ENCODE data around the gene TTC16.

TTC16 gene

DNA sequence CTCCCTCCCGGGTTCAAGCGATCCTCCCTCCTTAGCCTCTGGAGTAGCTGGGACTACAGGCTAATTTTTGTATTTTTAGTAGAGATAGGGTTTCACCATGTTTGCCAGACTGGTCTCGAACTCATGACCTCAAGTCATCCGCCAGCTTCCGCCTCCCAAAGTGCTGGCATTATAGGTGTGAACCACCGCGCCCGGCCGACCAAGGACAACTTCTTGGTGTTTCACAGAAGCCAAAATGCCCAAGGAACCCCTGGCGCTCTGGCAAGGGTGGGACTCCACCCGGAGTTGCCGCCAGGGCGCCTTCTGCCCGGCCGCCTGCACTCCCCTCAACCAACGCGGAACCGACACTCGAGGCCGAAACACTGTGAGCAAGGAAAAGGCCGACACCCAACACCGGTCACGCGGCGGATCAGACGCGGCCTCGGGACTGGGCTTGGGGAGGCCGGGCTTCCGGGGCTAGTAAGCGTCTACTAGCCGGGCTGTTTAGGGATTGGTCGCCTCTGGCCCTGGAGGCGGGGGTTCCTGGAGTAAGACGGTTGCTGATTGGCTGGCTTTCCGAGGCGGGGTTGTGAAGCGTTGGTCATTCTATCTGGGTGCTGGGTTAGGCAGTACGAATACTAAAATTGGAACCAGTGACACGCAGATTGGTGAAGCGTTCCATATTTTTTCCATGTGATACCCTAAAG is 16.8 kb upstream of the TTC16 start:
- peak; percentile 97 for DNase-seq

DNA sequence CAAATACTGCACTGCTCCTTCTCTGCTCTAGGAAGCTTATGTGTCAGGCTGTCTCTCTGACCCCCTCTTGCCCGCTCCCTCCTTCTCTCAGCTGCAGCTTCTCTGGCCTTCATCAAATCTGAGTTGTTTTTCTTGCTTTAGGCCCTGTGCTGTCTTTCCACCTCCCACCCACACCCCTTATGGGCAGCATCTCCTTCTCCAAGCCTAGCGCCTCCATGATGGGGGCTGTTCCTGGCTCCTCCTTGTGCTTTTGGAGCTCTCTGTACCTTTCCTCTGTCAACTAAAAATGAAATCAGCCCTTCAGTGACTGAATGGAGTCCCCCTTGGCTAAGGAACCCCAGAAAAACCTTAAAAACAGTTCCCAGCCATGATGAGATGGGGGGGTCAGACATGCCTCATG is 15.7 kb upstream of the TTC16 start:
- no peak for DNase-seq

DNA sequence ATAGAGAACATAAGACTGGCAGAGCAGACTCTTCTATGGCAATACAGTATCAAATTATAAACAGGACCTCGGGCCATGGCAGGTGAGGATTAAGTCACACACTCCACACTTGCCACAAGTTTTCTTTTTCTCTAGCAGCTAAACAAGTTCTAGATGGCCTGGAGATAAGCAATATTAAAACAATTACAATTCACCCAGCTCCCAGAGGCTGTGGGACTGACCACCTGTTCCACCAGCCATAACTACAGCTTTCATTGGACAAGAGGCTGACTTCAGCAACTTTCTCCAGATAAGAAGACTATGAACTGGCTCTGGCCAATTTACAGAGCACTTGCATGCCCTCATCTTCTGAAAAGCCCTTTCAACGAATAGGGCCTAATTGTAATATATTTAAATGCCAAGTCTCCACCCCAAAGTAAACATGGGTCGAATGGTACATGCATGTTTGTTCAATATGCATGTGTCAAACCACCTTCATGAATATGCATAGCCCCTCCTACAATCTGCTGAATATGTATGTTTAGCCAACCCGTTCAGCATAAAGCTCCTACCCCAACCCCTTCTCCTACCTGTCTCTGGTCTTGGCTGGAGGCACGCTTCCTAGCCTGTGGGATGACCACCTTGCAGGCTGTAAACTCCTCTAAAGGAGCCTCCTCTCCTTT is 15.2 kb upstream of the TTC16 start:
- DNase-seq: no peak

DNA sequence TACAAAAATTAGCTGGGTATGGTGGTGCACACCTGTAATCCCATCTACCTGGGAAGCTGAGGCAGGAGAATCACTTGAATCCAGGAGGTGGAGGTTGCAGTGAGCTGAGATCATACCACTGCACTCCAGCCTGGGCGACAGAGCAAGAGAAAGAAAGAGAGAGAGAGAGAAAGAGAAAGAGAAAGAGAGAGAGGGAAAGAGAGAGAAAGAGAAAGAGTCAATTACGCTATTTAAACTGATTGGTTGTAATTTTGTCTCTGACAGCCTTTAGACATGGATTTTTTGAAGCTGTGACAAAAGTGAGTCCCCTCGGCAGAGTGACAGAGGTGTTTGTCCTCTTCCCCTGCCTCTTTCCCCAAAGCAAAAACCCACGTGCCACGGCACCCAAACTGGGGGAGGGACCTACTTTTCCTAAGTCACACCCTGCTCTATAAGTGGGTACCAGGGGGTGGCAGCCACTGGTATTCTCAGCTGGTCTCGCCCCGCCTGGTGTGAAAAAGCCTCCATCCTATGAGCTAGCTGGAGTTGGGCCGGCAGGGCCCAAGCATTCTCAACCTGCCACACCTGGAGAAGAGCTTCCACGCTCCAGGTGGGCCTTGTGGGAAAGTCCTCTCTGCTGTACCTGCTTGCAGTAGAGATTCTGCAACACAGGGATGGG is 12.5 kb upstream of the TTC16 start:
- DNase-seq: no peak

DNA sequence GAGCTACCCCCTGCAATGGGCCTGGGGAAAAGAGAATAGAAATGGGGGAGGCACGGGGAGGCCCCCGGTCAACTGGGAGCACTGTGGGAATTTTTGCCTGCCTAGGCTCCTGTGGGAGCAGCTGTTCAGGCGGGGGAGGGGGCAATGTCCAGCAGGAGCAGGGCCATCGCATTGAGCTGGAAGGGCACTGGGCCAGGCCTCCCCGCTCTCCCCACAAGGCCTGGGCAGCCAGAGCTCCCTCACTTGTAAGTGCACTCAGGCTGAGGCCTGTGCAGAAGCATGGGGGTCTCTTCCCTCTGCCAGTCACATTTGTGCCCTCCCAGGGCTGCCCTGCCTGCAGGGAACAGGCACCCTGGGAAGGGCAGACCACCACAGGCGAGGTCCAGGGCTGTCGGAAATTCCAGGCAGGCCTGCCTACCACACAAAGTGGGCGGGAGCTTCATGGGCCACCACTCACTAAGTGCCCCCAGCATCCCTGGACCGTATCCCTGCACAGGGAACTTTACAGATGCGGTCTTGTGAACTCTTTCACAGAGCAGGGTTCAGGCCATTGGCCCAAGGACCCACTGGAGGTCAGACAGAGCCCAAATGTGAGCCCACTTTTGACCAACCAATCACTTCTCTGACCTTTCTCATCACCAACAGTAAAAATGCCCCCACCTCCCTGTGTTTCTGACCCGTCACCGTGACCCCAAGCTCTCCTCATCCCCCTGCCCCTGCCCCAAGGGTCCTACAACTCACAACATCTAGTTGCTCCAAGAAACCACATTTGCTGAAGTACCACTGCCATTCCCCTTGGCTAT is 10.1 kb upstream of the TTC16 start:
- DNase-seq: no peak

DNA sequence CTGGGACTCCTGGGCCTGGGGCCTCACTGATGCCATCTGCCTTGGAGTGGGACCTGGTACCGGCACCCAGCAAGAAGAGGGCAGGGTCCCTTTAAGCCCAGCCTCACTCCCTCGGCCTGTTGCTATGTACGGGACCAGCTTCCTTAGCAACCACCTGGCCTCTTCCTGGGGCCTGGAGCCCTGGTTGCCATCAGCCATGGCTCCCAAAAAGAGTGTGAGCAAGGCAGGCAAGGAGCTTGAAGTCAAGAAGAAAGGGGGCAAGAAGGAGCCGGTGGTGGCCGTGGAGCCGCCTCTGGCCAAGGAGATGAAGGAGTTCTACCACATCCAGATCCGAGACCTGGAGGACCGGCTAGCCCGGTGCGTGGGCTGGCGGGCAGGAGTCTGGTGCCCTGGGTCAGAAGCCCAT is 9.0 kb upstream of the TTC16 start, which contains the start of gene CFAP157:
Gene CFAP157 (plus strand): TSS at position 153 of the 406 bp plus-strand sequence. CDS start 44 bp downstream, at position 197.
- peak; percentile 19 for DNase-seq

DNA sequence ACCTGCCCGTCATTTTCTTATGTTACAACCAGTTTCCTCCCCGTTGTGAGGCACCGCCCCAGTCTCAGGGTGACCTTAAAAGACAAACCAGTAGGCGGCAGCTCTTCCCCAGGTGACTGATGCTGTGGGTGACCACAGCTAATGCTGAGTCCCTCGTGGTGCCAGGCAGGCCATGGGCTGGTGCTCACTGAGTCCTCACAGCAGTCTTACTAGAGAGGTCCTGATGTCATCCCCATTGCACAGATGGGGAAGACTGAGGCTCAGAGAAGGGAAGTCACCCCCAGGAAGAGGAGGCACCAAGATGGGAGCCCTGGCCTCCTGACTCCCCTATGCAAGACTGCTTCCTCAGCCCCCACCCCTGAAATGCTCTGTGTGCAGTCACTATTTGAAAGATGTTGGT is 8.1 kb upstream of the TTC16 start:
- DNase-seq: no peak

DNA sequence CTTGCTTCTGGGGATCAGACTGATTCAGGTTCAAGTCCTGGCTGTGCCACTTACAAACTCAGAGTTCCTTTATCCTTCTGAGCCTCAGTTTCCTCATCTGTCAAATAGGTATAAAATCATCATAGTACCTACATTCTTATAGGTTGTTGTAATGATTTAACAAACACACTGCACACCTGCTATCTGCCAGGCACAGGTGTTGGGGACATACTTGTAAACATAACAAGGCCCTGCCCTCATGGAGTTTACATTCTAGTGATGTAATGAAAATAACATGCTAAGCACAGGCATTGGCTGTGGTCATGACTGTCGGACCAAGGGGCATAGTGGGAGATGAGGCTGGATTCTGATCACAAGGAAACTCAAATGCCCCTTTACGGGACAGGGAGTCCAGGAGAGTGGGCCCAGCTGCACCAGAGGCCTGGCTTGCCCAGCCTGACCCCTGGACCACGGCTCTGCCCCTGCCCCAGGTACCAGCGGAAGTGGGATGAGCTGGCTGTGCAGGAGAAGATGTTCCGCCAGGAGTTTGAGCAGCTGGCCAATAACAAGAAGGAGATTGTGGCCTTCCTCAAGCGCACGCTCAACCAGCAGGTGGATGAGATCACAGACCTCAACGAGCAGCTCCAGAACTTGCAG is 6.8 kb upstream of the TTC16 start:
- no peak for DNase-seq

DNA sequence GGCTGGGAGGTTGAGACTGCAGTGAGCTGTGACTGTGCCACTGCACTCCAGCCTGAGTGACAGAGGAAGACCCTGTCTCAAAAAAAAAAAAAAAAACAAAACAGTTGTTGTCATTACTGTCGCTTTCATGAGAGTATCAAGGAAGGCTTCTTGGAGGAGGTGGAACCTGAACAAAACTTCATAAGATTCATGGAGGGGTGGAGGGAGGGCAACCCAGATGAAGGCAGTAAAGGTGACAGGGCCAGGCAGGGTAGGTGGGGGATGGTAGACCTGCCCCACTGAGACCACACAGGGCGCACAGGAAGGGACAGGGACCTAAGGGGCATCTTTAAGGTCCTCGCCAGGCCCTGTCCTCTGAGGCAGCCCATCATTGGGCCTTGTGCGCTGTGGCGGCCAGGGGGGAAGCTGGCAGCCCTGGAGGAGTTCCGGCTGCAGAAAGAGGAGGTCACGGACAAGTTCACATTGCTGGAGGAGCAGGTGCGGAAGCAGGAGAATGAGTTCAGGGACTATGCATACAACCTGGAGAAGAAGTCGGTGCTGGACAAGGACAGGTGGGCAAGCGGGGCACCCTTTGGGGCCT is 5.6 kb upstream of the TTC16 start:
- DNase-seq: no peak

DNA sequence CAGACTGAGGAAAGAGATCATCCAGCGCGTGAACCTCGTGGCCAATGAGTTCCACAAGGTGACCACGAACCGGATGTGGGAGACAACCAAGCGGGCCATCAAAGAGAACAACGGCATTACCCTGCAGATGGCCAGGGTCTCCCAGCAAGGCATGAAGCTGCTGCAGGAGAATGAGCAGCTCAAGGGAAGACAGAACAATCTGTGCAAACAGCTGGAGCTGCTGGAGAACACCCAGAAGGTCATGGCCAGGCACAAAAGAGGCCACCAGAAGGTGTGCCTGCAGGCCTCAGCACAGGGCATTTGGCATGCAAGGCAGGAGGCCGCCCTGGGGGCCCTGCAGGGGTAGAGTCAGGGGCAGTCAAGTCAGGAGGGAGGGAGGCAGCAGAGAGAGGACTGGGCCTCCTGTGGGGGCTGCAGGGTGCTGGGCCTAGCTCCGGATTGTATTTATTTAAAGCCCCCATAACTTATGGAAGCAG is 4.6 kb upstream of the TTC16 start:
- no peak for DNase-seq

DNA sequence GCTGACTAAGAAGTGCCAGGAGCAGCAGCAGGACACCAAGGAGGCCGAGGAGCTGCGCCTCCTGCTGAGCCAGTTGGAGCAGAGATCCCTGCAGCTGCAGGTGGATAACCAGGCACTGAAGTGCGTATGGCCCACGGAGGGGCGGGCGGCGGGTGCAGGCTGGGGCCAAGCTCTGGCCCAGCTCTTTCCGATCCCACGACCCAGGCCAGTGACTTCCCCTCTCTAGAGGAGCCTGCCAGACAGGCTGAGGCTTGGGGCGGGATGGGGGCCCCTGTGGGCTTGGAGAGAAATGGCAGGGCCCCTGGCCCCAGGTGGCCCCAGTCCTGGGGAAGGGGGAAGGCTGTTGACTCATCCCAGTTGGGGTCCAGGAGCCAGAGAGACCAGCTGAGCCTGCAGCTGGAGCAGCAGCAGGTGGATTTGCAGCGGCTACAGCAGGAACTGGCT is 4.0 kb upstream of the TTC16 start:
- DNase-seq: no peak

DNA sequence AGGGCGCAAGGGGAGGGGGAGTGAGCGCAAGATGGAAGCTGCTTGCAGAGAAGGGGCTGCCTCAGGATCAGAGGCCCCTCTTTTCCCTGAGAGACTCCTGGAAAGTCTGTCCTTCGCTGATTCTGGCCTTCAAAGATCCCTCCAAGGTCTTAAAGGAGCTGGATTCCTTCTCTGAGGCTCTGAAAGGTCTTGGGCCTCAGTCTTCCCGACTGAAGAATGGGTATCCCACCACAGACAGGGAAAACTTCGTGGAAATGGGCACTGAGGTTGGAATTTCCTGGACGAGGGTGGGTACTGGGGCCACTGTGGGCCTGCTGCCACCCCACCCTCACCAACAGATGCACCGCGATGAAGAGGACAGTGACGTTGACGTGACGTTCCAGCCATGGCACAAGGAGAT is 3.5 kb upstream of the TTC16 start:
- DNase-seq: no peak

DNA sequence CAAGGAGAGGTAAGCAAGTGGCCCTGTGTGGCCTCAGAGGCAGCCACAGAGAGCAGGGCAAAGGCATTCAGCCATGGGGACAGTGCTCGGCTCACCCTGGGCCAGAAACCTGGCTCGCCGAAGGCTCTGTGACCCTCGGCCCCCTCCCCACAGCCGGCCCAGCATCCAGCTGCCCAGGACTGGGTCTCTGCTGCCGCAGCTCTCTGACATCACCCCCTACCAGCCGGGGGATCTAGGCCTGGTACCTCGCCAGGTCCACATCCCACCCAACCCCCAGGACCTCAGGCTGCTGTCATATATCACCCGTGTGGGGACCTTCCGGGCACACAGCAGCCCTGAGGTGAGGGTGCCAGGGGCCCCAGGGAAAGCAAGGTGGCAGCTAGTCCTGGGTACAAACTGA is 3.0 kb upstream of the TTC16 start:
- DNase-seq: no peak

DNA sequence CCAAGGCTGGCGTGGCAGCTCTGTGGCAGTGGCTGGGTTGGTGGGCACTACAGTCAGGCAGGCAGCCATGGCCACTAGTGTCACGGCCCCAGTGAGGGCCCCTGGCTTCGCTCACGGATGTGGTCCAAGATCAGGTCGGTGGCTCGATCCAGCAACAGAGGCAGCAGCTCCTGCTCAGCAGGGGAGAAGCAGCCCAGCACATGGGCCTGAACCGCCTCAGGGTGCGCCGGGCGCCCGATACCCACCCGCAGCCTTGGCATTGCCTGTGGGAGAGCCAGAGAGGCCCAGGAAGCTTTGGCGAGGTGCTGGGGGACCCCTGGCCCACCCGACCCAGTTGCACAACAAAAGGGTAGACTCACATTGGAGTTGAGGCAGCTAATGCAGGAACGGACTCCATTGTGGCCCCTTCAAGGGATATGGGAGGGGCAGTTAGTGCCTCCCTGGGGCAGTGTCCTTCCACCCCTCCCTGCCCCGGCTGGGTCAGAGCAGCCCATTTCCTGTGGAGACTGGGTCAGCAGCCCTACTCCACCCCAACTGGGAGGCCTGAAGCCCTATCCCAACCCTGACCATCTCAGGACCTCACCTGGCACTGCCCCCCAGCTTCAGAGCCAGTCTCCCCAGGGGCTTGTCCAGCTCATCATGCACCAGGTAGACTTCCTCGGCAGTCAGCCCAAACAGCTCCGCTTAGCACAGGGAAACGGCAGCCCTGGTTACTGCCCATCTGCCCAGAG is 1.7 kb upstream of the TTC16 start:
- no peak for DNase-seq

DNA sequence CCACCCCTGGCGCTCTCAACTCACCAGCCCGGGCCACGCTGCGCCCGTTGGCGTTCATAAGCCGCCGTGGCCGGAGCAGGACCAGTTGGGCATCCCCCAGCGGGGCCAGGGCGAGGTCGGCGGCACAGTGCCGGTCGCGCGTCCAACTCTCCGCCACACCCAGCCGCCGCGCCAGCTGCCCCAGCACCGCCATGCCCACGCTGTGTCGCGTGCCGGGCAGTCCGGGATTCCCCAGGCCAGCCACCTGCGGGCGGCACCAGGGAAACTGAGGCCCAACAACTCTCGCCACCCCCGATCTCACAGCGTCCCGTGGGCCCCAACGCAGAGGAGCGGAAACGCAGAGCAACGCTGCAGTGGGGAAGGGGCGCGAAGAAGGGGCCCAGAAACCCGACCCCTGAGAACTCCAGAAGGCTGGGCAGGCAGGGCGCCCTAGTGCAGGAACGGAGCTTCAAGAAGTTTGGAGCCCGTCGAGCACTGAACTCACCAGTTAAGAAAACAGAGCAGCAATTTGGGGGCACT is 869 bp upstream of the TTC16 start:
- peak; percentile 23 for DNase-seq

DNA sequence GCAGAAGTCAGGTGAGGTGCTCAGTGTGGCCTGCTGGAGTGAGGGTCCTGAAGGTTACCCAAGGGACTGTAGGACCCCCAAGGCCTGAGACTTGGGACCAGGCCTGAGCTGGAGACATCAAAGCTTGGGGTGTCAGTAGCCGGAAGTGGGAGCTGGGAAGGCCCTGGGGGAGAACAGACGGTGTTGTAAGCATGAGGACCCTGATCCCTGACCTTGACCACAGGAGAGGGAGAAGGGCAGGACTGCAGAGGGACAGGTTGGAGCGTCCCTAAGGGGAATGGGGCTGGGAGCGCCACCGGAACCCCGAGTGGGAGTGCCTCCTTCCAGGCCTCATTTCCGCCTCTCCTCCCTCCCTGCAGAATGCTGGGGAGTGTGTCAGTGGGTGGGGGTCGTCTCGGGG is 533 bp downstream of the TTC16 start:
- DNase-seq: no peak

DNA sequence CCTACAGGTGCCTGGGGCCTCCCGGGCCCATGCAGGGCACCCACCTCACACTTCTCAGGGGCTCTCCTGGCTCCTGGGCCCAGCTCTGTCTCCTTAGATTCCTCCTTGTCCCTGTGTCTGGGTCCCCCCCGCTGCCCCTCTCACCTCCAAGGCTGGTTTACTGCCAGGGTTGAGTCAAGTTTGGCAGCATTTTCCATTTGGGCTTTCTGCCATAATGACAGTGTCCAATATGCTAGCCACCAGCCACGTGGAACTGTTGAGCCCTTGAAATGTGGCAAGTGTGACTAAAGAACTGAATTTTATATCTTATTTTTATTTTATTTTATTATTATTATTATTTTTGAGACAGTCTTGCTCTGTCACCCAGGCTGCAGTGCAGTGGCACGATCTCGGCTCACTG is 1.9 kb downstream of the TTC16 start:
- no peak for DNase-seq

DNA sequence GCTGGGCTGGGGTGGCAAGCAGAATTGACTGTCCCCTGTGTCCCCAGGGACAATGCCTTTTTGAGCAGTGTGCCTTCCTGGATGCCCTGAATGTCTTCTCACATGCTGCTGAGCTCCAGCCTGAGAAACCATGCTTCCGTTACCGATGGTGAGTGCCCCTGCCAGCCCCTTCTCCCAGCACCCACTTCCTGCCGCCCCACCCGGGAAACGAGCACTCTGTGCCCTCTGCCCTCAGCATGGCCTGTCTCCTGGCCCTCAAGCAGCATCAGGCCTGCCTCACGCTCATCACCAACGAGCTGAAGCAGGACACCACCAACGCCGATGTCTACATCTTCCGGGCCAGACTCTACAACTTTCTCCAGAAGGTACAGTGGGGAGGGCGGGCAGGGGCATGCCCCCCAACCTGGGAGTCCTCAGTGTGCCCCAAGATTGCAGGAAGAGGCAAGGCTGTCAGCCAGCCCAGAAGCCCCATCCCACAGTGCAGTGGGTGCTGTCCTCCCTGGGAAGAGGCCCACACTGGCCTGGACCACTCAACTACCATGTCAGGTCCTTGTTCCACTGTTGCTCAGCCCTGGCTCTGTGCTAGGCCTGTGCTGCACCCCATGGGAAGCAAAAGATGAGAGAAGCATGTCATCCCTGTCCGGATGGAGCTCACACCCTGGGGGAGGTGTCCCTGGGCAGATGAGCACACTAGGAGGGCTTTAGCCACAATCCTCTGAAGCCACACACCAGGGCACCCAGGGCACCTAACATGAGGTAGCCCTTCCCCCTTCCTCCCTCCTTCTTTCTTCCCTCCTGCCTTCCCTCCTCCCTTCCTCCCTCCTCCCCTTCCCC is 4.4 kb downstream of the TTC16 start:
- DNase-seq: no peak

DNA sequence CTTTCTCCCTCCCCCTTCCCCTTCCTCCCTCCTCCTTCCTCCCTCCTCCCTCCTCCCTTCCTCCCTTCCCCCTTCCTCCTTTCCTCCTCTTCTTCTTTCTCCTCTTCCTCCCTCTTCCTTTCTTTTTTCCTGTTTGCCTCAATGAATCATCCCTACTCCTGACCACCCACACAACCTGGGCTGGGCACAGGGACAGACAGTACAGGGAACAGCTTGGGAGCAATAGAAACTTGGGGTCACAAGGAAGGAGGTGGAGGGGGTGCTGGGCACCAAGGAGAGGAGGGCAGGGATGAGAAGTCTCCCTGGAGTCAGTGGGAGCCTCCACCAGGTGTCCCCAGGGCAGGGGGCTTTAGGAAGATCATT is 5.0 kb downstream of the TTC16 start:
- DNase-seq: no peak

DNA sequence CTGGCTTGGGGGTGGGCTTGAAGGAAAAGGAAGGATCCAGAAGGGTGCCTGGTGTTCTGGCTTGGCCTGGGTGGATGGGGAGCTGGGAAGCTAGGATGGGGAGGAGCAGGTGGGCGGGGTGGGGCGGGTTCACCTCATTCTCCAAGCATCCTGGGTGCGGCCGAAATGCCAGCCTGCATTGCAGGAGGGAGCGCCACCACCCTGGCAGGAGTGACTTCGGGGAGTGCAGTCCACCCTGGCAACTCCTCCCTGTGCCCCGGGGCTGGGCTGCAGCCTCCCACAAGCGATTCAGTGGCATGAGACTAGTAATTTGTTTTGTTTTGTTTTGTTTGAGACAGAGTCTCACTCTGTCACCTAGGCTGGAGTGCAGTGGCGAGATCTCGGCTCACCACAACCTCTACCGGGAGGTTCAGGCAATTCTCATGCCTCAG is 5.5 kb downstream of the TTC16 start:
- no peak for DNase-seq

Measured in EL (cell line).